Left ventricle myocardium inferior (tissue), 1 donor: ENCODE measurements around the gene COBL. TPM values are rescaled to one million over a fixed set of nuclear protein-coding genes. Genes with fewer than 3 reads are reported as not detected.

Experiments
- DNase-seq: peaks from one replicate; pipeline ENCODE4 v3.0.0-alpha.2; 2020
- H3K27ac ChIP-seq: fragments of 200-600 bp; replicated peaks from 2 replicates; pipeline ENCODE4 v1.8.0; 2021
- H3K27me3 ChIP-seq: fragments of 200-600 bp; 2 replicates; pipeline ENCODE4 v1.8.0; 2021; ENCODE audit warnings: low read depth
- H3K36me3 ChIP-seq: fragments of 200-600 bp; 2 replicates; pipeline ENCODE4 v1.8.0; 2021
- H3K4me1 ChIP-seq: fragments of 200-600 bp; 2 replicates; pipeline ENCODE4 v1.8.0; 2021
- H3K4me3 ChIP-seq: fragments of 200-600 bp; 2 replicates; pipeline ENCODE4 v1.8.0; 2021; ENCODE audit warnings: mild to moderate bottlenecking, moderate library complexity
- H3K9me3 ChIP-seq: fragments of 200-600 bp; replicated peaks from 2 replicates; pipeline ENCODE4 v1.8.0; 2021
- intact Hi-C: fragments of 100-400 bp; cut with micrococcal nuclease; formaldehyde crosslinking; loops from one replicate; pipeline ENCODE4 v1.11.0; 2022
- total RNA-seq: library from RNA; stranded (reverse); fragmentation: NEBNext Ultra II Directional; extraction: Animal tissue kit (Norgen Biotek cat#: 25700); gene quantifications from one replicate; pipeline ENCODE4 v1.2.1, GENCODE V29; 2021
- TF ChIP-seq, protein P1 (sequence below): fragments of 200-600 bp; IDR thresholded peaks from 2 replicates; pipeline ENCODE4 v1.8.0; 2021; ENCODE audit warnings: antibody characterized with exemption, mild to moderate bottlenecking, borderline replicate concordance
- donor health status: DM: no; HTN: yes; CAD: no; lungs with severe emphysema.

Gene COBL
- total RNA-seq, 1 donor from 2014 or later = 77.1 TPM

DNA sequence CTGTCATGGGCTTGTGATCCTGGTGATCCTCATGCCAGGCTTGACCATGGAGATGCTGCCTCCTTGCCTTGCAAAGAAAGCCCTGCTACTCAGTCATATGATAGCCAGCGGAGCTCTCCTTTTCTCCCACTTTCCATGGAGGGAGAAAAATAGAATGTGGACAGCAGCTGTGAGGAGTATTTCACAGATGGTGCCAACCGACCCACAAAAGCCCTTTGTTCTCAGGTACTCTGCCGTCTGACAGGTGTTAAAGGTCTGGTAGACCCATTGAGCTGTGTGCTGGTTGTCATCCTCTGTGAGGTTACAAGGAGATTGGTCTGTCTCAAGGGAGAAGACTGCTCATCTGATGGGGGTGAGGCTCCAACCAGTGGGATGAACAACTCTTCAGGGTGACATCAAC lies 29.5 kb upstream of the COBL start:
- intact Hi-C loops = no loop called here

DNA sequence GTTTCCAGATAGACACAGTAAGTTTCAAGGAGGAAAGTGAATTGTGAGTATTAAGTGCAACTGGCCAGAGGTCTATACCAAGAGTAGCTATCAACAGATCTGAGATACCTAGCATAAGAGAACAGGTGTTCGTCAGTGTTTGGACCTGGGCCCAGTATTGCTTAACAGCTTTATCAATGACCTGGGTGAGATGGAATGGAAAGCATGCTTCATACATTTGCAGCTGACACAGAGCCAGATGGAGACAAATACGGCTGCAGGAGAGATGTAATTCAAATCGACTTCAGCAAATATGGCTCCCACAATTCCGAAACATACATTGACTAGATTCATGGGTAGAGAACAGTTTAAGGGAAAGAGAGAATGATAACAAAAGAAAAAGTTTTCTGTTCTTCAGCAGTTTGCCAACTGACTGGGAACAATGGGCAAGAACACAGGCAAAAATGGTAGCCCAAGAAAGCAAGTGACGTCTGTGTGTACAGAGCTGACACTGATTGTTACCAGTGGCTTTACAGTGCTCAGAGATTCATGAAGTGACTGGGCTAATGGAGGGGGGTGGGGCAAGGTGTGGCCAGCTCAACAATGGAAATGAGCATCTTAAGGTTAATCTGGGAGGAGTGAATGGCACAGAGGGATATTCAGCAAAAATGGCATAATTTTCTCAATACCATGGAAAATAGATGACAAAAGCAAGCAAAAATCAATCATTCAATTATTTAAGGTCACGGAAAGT lies 28.0 kb upstream of the COBL start:
- TF ChIP-seq, protein P1, sequence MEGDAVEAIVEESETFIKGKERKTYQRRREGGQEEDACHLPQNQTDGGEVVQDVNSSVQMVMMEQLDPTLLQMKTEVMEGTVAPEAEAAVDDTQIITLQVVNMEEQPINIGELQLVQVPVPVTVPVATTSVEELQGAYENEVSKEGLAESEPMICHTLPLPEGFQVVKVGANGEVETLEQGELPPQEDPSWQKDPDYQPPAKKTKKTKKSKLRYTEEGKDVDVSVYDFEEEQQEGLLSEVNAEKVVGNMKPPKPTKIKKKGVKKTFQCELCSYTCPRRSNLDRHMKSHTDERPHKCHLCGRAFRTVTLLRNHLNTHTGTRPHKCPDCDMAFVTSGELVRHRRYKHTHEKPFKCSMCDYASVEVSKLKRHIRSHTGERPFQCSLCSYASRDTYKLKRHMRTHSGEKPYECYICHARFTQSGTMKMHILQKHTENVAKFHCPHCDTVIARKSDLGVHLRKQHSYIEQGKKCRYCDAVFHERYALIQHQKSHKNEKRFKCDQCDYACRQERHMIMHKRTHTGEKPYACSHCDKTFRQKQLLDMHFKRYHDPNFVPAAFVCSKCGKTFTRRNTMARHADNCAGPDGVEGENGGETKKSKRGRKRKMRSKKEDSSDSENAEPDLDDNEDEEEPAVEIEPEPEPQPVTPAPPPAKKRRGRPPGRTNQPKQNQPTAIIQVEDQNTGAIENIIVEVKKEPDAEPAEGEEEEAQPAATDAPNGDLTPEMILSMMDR = no peak
- DNase-seq = no peak
- H3K4me3 ChIP-seq = no peak overlapping the region
- peaks cover 17% of the 10 kb centered on the region for H3K4me1 ChIP-seq
- H3K9me3 ChIP-seq = no peaks in the 10 kb centered on the region
- H3K36me3 ChIP-seq = no peaks in the 10 kb centered on the region
- intact Hi-C loops = no loop called here
- no peak overlapping the region for H3K27ac ChIP-seq
- H3K27me3 ChIP-seq = no peaks in the 10 kb centered on the region

More for the DNA sequence above, 29.5 kb upstream of the COBL start:
- Histone ChIP-seq H3K4me1 (peaks cover 27% of the 10 kb centered on the region), H3K27me3 (no peaks in the 10 kb centered on the region), H3K9me3 (no peaks in the 10 kb centered on the region), H3K27ac (no peak overlapping the region), H3K36me3 (no peaks in the 10 kb centered on the region), H3K4me3 (no peak overlapping the region)
- no peak for DNase-seq
- TF ChIP-seq, protein P1 = no peak

DNA sequence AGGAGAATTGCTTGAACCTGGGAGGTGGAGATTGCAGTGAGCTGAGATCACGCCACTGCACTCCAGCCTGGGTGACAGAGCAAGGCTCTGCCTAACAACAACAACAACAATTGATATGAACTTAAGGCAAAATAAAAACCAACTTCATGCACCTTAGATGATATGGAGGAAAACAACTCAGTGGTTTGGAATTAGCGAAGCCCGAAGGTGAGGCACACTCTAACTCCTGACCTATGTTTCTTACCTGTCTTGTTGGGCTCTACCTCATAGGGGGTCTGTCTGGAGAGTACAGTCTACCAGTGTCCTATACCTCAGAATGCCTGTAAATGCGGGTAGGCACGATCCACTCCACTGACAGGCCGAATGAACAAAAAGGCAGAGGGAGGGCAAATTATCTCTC lies 24.3 kb upstream of the COBL start:
- H3K27ac ChIP-seq = no peak overlapping the region
- no peaks in the 10 kb centered on the region for H3K27me3 ChIP-seq
- no peak for DNase-seq
- no peaks in the 10 kb centered on the region for H3K9me3 ChIP-seq
- no peaks in the 10 kb centered on the region for H3K36me3 ChIP-seq
- intact Hi-C loops = no loop called here
- H3K4me3 ChIP-seq = no peak overlapping the region
- peaks cover 12% of the 10 kb centered on the region for H3K4me1 ChIP-seq
- TF ChIP-seq, protein P1 = no peak

DNA sequence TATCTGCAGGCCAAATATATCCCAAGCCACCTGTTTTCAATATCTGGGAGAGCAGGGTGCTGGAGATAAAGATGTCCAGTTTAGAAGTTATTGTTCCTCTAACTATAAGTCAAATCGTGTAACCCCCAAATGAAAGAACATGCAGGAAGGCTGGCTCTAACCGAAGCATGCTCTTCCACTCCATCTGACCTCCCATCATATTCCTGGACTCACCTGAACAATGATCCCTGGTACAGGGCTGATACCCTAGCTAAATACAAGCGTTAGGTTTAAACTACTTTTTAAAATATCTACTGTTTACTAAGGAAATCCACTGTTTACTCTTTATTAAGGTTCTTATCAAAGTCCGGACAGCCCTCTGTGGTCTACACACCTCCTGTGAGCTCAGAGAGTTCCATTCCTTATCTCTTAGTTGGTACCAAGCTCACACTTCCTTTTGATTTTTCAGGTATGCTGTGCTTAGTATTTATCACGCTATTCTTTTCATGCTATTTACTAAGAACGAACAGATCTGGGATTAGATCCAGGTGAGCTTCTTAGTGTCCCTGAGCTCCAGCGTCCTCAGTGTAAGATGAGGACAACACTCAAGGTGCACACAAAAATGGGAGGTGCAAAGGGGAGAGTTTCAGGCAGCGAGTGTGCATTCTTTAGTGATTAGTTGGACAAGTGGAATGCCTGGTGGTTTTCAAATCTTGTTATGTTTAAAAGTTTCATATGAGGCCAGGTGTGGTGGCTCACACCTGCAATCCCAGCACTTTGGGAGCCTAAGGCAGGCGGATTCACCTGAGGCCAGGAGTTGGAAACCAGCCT lies 23.6 kb upstream of the COBL start:
- TF ChIP-seq, protein P1 = no peak
- intact Hi-C loops = no loop called here

DNA sequence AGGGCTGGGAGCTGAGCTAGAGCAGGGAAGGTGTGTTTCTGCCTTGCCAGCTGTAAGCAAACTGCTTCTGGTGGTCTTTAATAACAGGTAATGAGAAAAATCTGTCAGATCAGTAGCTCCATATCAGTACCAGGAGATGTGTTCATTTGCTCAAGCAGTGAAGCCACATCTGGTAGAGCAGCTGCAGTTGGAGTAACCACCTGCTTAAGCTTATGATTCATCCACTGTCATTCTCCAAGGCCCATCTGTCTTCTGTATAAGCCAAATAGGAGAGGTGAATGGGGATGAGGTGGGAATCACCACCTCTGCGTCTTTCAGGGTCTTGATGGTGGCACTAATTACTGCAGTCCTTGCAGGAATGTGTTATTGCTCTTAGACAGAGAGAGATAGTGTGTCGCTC lies 18.4 kb upstream of the COBL start:
- intact Hi-C loops = no loop called here
- no peaks in the 10 kb centered on the region for H3K27me3 ChIP-seq
- TF ChIP-seq, protein P1 = no peak
- no peak overlapping the region for H3K27ac ChIP-seq
- H3K9me3 ChIP-seq = no peaks in the 10 kb centered on the region
- no peaks in the 10 kb centered on the region for H3K36me3 ChIP-seq
- no peak overlapping the region for H3K4me3 ChIP-seq
- DNase-seq = no peak
- no peaks in the 10 kb centered on the region for H3K4me1 ChIP-seq

More for the DNA sequence above, 23.6 kb upstream of the COBL start:
- no peak for DNase-seq
- H3K4me3 ChIP-seq = no peak overlapping the region
- H3K4me1 ChIP-seq = peaks cover 9% of the 10 kb centered on the region
- no peak overlapping the region for H3K27ac ChIP-seq
- no peaks in the 10 kb centered on the region for H3K27me3 ChIP-seq
- H3K9me3 ChIP-seq = no peaks in the 10 kb centered on the region
- H3K36me3 ChIP-seq = no peaks in the 10 kb centered on the region
